CD4-positive, alpha-beta memory T cell (primary cell): ENCODE data around the gene CYSRT1. TPM values are rescaled to one million over a fixed set of nuclear protein-coding genes. Genes with fewer than 3 reads are reported as not detected.

ENCODE experiments used
- CTCF ChIA-PET: fragments of 350-600 bp; sonication (Branson Sonifier 250); formaldehyde crosslinking; loops from one replicate; lab custom pipeline; 2021; ENCODE audit warnings: inconsistent platforms; ENCODE audit not compliant: partially characterized antibody; lab: Charles Lee
- POLR2A ChIA-PET: fragments of 350-600 bp; sonication (Branson Sonifier 250); formaldehyde crosslinking; loops from one replicate; lab custom pipeline; 2021; ENCODE audit not compliant: partially characterized antibody; lab: Charles Lee
- DNase-seq, 5 donors: peaks; one replicate each; pipeline versions ENCODE4 v3.0.0 to v3.0.0-alpha.2; 2020 to 2022; ENCODE audit warnings: mixed read lengths in 1 of 5
- H3K27ac ChIP-seq: one replicate; pipeline ENCODE4 v1.7.0; 2013; ENCODE audit warnings: low read depth, low read length
- H3K27me3 ChIP-seq: 2 replicates; pipeline ENCODE4 v1.7.0; 2013; ENCODE audit warnings: mild to moderate bottlenecking, low read length, moderate library complexity; ENCODE audit not compliant: insufficient read depth
- H3K36me3 ChIP-seq: 2 replicates; pipeline ENCODE4 v1.7.0; 2013; ENCODE audit warnings: mild to moderate bottlenecking, low read length, moderate library complexity; ENCODE audit not compliant: insufficient read depth
- H3K4me1 ChIP-seq: 2 replicates; pipeline ENCODE4 v1.7.0; 2013; ENCODE audit warnings: mild to moderate bottlenecking, low read length, moderate library complexity; ENCODE audit not compliant: insufficient read depth
- H3K4me3 ChIP-seq, 2 donors: one replicate each; pipeline ENCODE4 v1.7.0; 2013; ENCODE audit warnings: low read length in 2 of 2, mild to moderate bottlenecking in 1 of 2
- H3K9me3 ChIP-seq, 2 donors: one replicate each; pipeline ENCODE4 v1.7.0; 2013; ENCODE audit warnings: low read length in 2 of 2, control low read depth in 1 of 2; ENCODE audit not compliant: control insufficient read depth in 1 of 2
- H3K27ac Mint-ChIP-seq, 7 donors: one replicate each; pipeline ENCODE4 v1.8.0; 2020 to 2021; ENCODE audit warnings: mixed read lengths in 7 of 7, mild to moderate bottlenecking in 6 of 7, inconsistent platforms in 3 of 7, moderate library complexity in 3 of 7
- H3K27me3 Mint-ChIP-seq, 2 donors: one replicate each; pipeline ENCODE4 v1.8.0; 2020 to 2021; ENCODE audit warnings: mixed read lengths in 2 of 2
- H3K36me3 Mint-ChIP-seq, 2 donors: one replicate each; pipeline ENCODE4 v1.8.0; 2020 to 2021; ENCODE audit warnings: mixed read lengths in 2 of 2, inconsistent platforms in 1 of 2, mild to moderate bottlenecking in 1 of 2
- H3K4me1 Mint-ChIP-seq, 4 donors: one replicate each; pipeline ENCODE4 v1.8.0; 2020 to 2021; ENCODE audit warnings: mixed read lengths in 4 of 4, mild to moderate bottlenecking in 1 of 4
- H3K4me3 Mint-ChIP-seq, 8 donors: one replicate each; pipeline ENCODE4 v1.8.0; 2020 to 2021; ENCODE audit warnings: mixed read lengths in 8 of 8, mild to moderate bottlenecking in 7 of 8, moderate library complexity in 6 of 8, inconsistent platforms in 3 of 8
- H3K9me3 Mint-ChIP-seq, 8 donors: one replicate each; pipeline ENCODE4 v1.8.0; 2020 to 2021; ENCODE audit warnings: mixed read lengths in 8 of 8, mild to moderate bottlenecking in 5 of 8, inconsistent platforms in 3 of 8, moderate library complexity in 1 of 8
- intact Hi-C: fragments of 100-400 bp; cut with micrococcal nuclease; formaldehyde crosslinking; loops from one replicate; pipeline ENCODE4 v1.15.1; 2023
- polyA plus RNA-seq, 2 donors: library from polyadenylated mRNA; unstranded; fragments of 300-500 nt; fragmentation: Illumina TruSeq; gene quantifications; one replicate each; pipeline ENCODE4 v1.2.3, GENCODE V29; 2021
- total RNA-seq, 2 experiments: library from RNA; stranded (reverse); gene quantifications; one replicate each; pipeline ENCODE4 v1.2.3, GENCODE V29; 2021

The CYSRT1 gene
- total and polyA plus RNA-seq, 4 experiments from 2014 or later = 0.25 TPM; not detected in 3

GRCh38 chr9:137245450-137246421 lies 20.8 kb downstream of the CYSRT1 start:
- Histone ChIP-seq H3K9me3 (no peaks in the 10 kb centered on the region), H3K27me3 (no peaks in the 10 kb centered on the region), H3K36me3 (peaks cover 18% of the 10 kb centered on the region), H3K4me1 (peaks cover 16% of the 10 kb centered on the region), H3K4me3 (no peak overlapping the region), H3K27ac (no peak overlapping the region)
- peaks cover 6 to 27% (median 19%) of the 10 kb centered on the region in 4 donors for H3K4me1 Mint-ChIP-seq
- peak overlapping the region in 2 of 7 donors; percentile 42 to 44 for H3K27ac Mint-ChIP-seq
- POLR2A ChIA-PET = interaction anchor here (0.8 to 10.3 kb wide), 2 partner anchors 9 to 30 kb away, joined by 3 to 260 read pairs; partner anchors contain the start of genes NELFB and STPG3
- H3K27me3 Mint-ChIP-seq = peaks cover 0 to 2% of the 10 kb centered on the region in 2 donors
- CTCF ChIA-PET = interaction anchor here (1.3 kb wide), 1 partner anchor 9 kb away, joined by 5 read pairs; no protein-coding TSS in a partner anchor
- H3K36me3 Mint-ChIP-seq = peaks cover 10 to 11% of the 10 kb centered on the region in 2 donors
- peaks cover 0 to 9% (median 0%) of the 10 kb centered on the region in 8 donors for H3K9me3 Mint-ChIP-seq
- intact Hi-C loops = no loop called here
- no peak overlapping the region for H3K4me3 Mint-ChIP-seq
- DNase-seq = peak in 1 of 5 donors; percentile 38

- Histone ChIP-seq H3K9me3 (no peaks in the 10 kb centered on the region), H3K4me3 (no peak overlapping the region), H3K4me1 (peaks cover 10% of the 10 kb centered on the region), H3K27ac (no peak overlapping the region), H3K27me3 (no peaks in the 10 kb centered on the region), H3K36me3 (peaks cover 15% of the 10 kb centered on the region)
- H3K27ac Mint-ChIP-seq = peak overlapping the region in 1 of 7 donors; percentile 40
- DNase-seq = peak in 1 of 5 donors; percentile 27
- peaks cover 0 to 5% (median 0%) of the 10 kb centered on the region in 8 donors for H3K9me3 Mint-ChIP-seq
- H3K27me3 Mint-ChIP-seq = no peaks in the 10 kb centered on the region
- CTCF ChIA-PET = interaction anchor here (1.4 kb wide), 1 partner anchor 11 kb away, joined by 6 read pairs; no protein-coding TSS in a partner anchor
- H3K4me3 Mint-ChIP-seq = no peak overlapping the region
- peaks cover 5 to 21% (median 13%) of the 10 kb centered on the region in 4 donors for H3K4me1 Mint-ChIP-seq
- peaks cover 6 to 8% of the 10 kb centered on the region in 2 donors for H3K36me3 Mint-ChIP-seq
- intact Hi-C loops = no loop called here
- POLR2A ChIA-PET = interaction anchor here (1.2 kb wide), 1 partner anchor 47 kb away, joined by 4 read pairs; the partner anchor contains the start of gene TPRN
Measured at GRCh38 chr9:137247135-137247915, 22.4 kb downstream of the CYSRT1 start.

GRCh38 chr9:137247916-137248175 lies 22.9 kb downstream of the CYSRT1 start:
- POLR2A ChIA-PET = interaction anchor here (1.2 kb wide), 1 partner anchor 47 kb away, joined by 4 read pairs; the partner anchor contains the start of gene TPRN
- peaks cover 9% of the 10 kb centered on the region for H3K36me3 ChIP-seq
- H3K27ac ChIP-seq = no peak overlapping the region
- CTCF ChIA-PET = interaction anchor here (1.4 kb wide), 1 partner anchor 11 kb away, joined by 6 read pairs; no protein-coding TSS in a partner anchor
- Mint-ChIP-seq H3K27ac (peak overlapping the region in 1 of 7 donors; percentile 40), H3K4me1 (peaks cover 0 to 15% (median 8%) of the 10 kb centered on the region in 4 donors), H3K27me3 (no peaks in the 10 kb centered on the region), H3K36me3 (peaks cover 2 to 3% of the 10 kb centered on the region in 2 donors), H3K9me3 (peaks cover 0 to 2% (median 0%) of the 10 kb centered on the region in 8 donors), H3K4me3 (no peak overlapping the region)
- intact Hi-C loops = no loop called here
- H3K4me1 ChIP-seq = peaks cover 5% of the 10 kb centered on the region
- H3K9me3 ChIP-seq = no peaks in the 10 kb centered on the region
- DNase-seq = no peak
- H3K27me3 ChIP-seq = no peaks in the 10 kb centered on the region
- H3K4me3 ChIP-seq = no peak overlapping the region

GRCh38 chr9:137250329-137251193 lies 25.6 kb downstream of the CYSRT1 start:
- H3K27ac Mint-ChIP-seq = no peak overlapping the region
- intact Hi-C loops = no loop called here
- POLR2A ChIA-PET = interaction anchor here (10.6 kb wide), 1 partner anchor 9 kb away, joined by 260 read pairs; the partner anchor contains the start of gene TUBB4B

GRCh38 chr9:137251194-137251461 lies 26.2 kb downstream of the CYSRT1 start, which contains the start of gene STPG3:
STPG3 (plus strand) TSS chr9:137251286; CDS start chr9:137251287, 1 bp downstream.
- H3K36me3 ChIP-seq = no peaks in the 10 kb centered on the region
- no peak within 1 kb of the TSS for H3K27ac ChIP-seq
- no peaks in the 10 kb centered on the region for H3K27me3 ChIP-seq
- no peak within 1 kb of the TSS for H3K4me3 Mint-ChIP-seq
- H3K9me3 ChIP-seq = no peaks in the 10 kb centered on the region
- ChIA-PET POLR2A (interaction anchor here (10.6 kb wide), 1 partner anchor 10 kb away, joined by 260 read pairs; the partner anchor contains the start of gene TUBB4B), CTCF (no interaction called here)
- peaks cover 0 to 3% of the 10 kb centered on the region in 2 donors for H3K36me3 Mint-ChIP-seq
- H3K4me1 Mint-ChIP-seq = peaks cover 2 to 11% (median 5%) of the 10 kb centered on the region in 4 donors
- H3K9me3 Mint-ChIP-seq = peaks cover 0 to 3% (median 0%) of the 10 kb centered on the region in 8 donors
- no peak within 1 kb of the TSS for H3K4me3 ChIP-seq
- no peak within 1 kb of the TSS for H3K27ac Mint-ChIP-seq
- H3K27me3 Mint-ChIP-seq = no peaks in the 10 kb centered on the region
- intact Hi-C loops = no loop called here
- peaks cover 15% of the 10 kb centered on the region for H3K4me1 ChIP-seq
- no peak for DNase-seq

More at GRCh38 chr9:137250329-137251193, 25.6 kb downstream of the CYSRT1 start:
- Histone ChIP-seq H3K27me3 (no peaks in the 10 kb centered on the region), H3K4me1 (peaks cover 9% of the 10 kb centered on the region), H3K36me3 (no peaks in the 10 kb centered on the region), H3K9me3 (no peaks in the 10 kb centered on the region), H3K27ac (no peak overlapping the region), H3K4me3 (no peak overlapping the region)
- H3K27me3 Mint-ChIP-seq = no peaks in the 10 kb centered on the region
- H3K4me1 Mint-ChIP-seq = peaks cover under 1 to 6% (median 2%) of the 10 kb centered on the region in 4 donors
- CTCF ChIA-PET = no interaction called here
- H3K4me3 Mint-ChIP-seq = no peak overlapping the region
- peak in 1 of 5 donors; percentile 12 for DNase-seq
- peaks cover 0 to under 1% of the 10 kb centered on the region in 2 donors for H3K36me3 Mint-ChIP-seq
- H3K9me3 Mint-ChIP-seq = peaks cover 0 to 3% (median 0%) of the 10 kb centered on the region in 8 donors

GRCh38 chr9:137251490-137252268 lies 26.7 kb downstream of the CYSRT1 start:
- H3K27ac Mint-ChIP-seq = no peak overlapping the region
- H3K27me3 Mint-ChIP-seq = no peaks in the 10 kb centered on the region
- peaks cover 0 to 3% of the 10 kb centered on the region in 2 donors for H3K36me3 Mint-ChIP-seq

More at GRCh38 chr9:137251490-137252268, 26.7 kb downstream of the CYSRT1 start:
- no peak overlapping the region for H3K27ac ChIP-seq
- POLR2A ChIA-PET = interaction anchor here (1.2 to 10.6 kb wide), 2 partner anchors 11 to 50 kb away, joined by 3 to 260 read pairs; partner anchors contain the start of gene TUBB4B
- peaks cover 20% of the 10 kb centered on the region for H3K4me1 ChIP-seq
- DNase-seq = peak in 1 of 5 donors; percentile 28
- no peaks in the 10 kb centered on the region for H3K27me3 ChIP-seq
- Mint-ChIP-seq H3K4me3 (no peak overlapping the region), H3K9me3 (peaks cover 0 to 3% (median 0%) of the 10 kb centered on the region in 8 donors), H3K4me1 (peaks cover 2 to 17% (median 7%) of the 10 kb centered on the region in 4 donors)
- H3K9me3 ChIP-seq = no peaks in the 10 kb centered on the region
- no peak overlapping the region for H3K4me3 ChIP-seq
- intact Hi-C loops = no loop called here
- no peaks in the 10 kb centered on the region for H3K36me3 ChIP-seq
- CTCF ChIA-PET = no interaction called here
